ENCODE results near the gene SUGP1.

Gene SUGP1

DNA sequence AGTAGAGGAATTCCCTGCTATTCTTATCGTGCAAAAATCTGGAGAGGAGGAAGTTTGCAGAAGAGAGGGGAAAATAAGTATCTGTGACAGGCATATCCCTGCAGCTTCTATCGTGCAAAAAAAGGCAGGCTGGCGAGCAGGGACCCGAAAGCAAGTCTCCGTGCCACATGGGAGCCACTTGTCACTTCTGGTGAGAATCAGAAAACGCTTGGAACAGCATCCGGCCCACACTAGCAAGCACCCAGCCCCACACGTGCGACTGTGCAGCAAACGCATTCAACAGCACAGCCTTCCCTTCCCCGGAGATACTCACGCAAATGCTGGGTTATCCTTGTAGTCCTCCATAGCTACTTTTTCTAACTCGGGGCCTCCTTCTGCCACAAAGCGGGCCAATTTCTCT, 16.9 kb downstream of the SUGP1 start:
- no peak for DNase-seq (ENCODE audit: low read depth in 2 of 2)

GRCh38 chr19:19300613-19301012, 19.7 kb downstream of the SUGP1 start:
- DNase-seq (ENCODE audit: low read depth in 2 of 2), result no peak

- DNase-seq (ENCODE audit: low read depth in 2 of 2), result no peak
Observed at GRCh38 chr19:19297759-19298158, 22.6 kb downstream of the SUGP1 start.

GRCh38 chr19:19296953-19297689, 23.2 kb downstream of the SUGP1 start:
- DNase-seq (ENCODE audit: low read depth in 2 of 2), result no peak

DNA sequence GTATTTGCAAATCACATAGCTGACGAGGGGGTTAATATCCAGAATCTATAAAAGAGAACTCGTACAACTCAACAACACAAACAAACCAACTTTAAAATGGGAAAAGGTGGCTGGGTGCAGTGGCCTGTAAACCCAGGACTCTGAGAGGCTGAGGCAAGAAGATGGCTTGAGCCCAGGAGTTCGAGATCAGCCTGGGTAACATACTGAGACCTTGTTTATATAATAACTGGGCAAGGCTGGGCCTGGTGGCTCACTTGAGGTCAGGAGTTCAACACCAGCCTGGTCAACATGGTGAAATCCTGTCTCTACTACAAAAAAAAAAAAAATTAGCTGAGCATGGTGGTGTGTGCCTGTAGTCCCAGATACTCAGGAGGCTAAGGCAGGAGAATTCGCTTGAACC, 25.4 kb downstream of the SUGP1 start:
- DNase-seq (ENCODE audit: low read depth in 2 of 2), result no peak

- DNase-seq (ENCODE audit: low read depth in 2 of 2), result no peak
Observed at GRCh38 chr19:19292607-19293006, 27.7 kb downstream of the SUGP1 start.

- DNase-seq (ENCODE audit: low read depth in 2 of 2), result no peak
Observed at GRCh38 chr19:19285686-19286085, 34.6 kb downstream of the SUGP1 start.

DNA sequence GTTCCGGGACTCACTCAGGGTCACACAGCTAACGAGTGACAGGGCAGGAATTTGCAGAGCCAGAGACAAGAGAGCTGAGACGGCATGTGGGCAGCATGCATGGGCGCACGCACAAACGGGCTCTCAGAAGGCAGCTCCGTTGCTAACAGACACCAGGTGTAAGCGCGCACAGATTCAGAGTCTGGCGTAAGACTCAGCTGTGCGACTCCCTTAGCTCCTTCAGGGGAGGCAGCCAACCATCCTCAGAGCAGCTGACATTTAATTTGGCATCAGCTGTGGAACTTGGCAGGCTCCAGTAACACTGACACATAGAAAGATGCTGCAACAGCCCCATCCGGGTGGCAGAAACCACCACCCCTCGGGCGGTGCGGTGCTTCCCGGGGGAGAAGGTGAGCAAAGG, 39.7 kb downstream of the SUGP1 start:
- no peak for DNase-seq (ENCODE audit: low read depth in 2 of 2)

- no peak for DNase-seq (ENCODE audit: low read depth in 2 of 2)
Observed at GRCh38 chr19:19279853-19280252, 40.5 kb downstream of the SUGP1 start.

- DNase-seq (ENCODE audit: low read depth in 2 of 2), result no peak
Observed at GRCh38 chr19:19279062-19279612, 41.2 kb downstream of the SUGP1 start.

DNA sequence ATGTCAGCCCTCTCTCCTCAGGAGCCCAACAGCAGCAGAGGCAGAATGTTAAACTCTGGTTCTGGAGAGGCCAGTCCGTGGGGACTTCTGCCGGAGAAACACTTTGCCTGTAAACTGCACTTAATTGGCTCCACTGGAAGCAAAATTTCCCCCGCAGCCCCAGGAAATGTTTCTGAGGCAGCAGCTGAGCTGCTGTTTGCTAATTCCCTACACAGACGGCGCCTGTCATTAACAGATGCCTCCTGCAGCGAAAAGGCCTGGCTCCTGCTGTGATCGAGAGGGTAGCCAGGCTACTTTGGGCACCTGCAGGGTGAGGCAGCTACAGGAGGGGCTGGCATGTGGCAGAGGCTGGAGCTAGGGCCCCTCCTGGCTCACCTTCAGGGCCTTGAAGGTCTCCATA, 42.0 kb downstream of the SUGP1 start:
- DNase-seq (ENCODE audit: low read depth in 2 of 2), result no peak

- DNase-seq (ENCODE audit: low read depth in 2 of 2), result no peak
Observed at GRCh38 chr19:19276851-19277250, 43.5 kb downstream of the SUGP1 start.

GRCh38 chr19:19276386-19276785, 43.9 kb downstream of the SUGP1 start:
- DNase-seq (ENCODE audit: low read depth in 2 of 2), result no peak

- DNase-seq (ENCODE audit: low read depth in 2 of 2), result no peak
Observed at GRCh38 chr19:19274716-19275565, 45.4 kb downstream of the SUGP1 start.

DNA sequence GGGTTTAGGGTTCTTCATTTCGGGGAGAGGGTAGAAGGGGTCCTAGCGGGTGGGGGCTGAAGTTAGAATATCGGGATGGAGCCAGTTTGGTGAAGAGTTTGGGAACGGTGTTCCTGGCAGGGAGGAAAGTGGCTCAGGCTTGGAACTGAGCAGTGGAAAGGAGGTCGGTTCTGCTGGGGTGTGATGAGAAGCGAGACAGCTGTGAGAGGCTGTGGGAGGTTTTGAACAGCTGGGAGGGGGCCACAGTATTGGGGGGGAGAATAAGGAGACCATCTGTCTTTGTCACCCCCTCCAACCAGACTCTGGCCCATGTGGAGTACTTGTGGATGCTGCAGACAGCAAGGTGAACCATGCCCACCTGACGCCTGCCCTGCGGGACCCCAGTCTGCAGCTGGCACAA, 46.2 kb downstream of the SUGP1 start:
- DNase-seq (ENCODE audit: low read depth in 2 of 2), result no peak

GRCh38 chr19:19271828-19272599, 48.3 kb downstream of the SUGP1 start:
- no peak for DNase-seq (ENCODE audit: low read depth in 2 of 2)

- DNase-seq (ENCODE audit: low read depth in 2 of 2), result no peak
Observed at GRCh38 chr19:19270749-19271571, 49.3 kb downstream of the SUGP1 start.

- no peak for DNase-seq (ENCODE audit: low read depth in 2 of 2)
Observed at GRCh38 chr19:19269952-19270694, 50.2 kb downstream of the SUGP1 start.

DNA sequence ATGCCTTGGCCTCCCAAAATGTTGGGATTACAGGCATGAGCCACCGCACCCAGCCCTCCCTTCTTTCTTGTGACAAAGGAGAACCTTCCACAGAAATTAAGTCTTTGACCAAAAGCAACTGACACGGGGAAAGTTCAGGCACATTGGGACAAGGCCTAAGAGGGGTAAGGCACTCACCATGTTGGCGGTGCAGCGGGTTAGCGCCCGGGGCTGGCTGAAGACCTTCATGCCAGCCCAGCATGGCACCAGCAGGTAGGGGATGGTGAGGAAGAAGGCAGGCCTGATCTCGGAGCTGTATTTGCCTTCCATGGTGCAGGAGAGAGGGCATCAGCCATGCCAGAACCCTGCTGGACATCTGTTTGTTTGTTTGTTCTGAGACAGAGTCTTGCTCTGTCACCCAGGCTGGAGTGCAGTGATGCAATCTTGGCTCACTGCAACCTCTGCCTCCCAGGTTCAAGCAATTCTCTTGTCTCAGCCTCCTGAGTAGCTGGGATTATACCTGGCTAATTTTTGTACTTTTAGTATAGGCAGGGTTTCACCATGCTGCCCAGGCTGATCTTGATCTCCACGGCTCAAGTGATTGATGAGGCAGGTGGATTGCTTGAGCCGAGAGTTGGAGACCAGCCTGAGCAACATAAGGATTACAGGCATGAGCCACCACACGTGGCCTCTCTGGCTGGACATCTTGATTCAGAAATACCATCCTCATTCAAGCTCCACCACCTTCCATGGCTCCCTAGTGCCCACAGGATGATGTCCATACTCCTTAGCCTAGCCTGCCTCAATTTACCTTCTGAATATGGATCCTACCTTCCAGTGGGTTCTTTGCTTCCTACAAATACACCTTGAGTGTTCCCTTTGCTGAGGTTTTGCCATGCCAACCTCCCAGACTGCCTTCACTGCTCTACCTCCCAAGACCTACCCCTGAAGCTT, 51.6 kb downstream of the SUGP1 start:
- DNase-seq (ENCODE audit: low read depth in 2 of 2), result no peak
